Measurements from ENCODE around the gene ITPR2. TPM values are rescaled to one million over a fixed set of nuclear protein-coding genes. Genes with fewer than 3 reads are reported as not detected.

ITPR2 gene
- total RNA-seq, 2 experiments from 2014 or later: 40.3 to 40.5 TPM

- H3K9me3 Mint-ChIP-seq: no peaks in the 10 kb centered on the region
- CTCF ChIA-PET: interaction anchor here (0.6 kb wide), 1 partner anchor 864 kb away, joined by 3 read pairs; no protein-coding TSS in a partner anchor
These were observed 200.2 kb downstream of the ITPR2 start for GRCh38 chr12:26632756-26633155.

DNA sequence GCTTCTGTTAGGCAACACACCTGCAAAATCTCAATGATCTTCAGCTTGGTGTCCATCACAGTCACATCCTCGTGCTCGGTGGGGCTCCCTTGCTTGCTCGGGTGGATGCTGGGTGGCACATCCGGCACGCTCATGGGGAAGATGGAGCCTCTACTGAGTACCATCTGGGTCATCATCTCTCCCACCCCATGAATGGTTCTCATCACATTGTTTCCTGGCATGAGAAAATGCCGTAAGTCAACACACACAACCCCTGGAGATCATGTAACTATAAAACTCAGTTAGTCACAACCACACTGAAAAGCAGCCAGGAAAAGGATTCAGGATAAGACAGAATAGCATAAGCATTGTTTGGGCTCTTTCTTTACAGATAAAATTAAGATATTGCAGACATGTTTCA is 201.1 kb downstream of the ITPR2 start:
- H3K9me3 Mint-ChIP-seq: no peaks in the 10 kb centered on the region
- peaks cover 9% of the 10 kb centered on the region for H3K36me3 Mint-ChIP-seq (ENCODE audit: low read depth)
- ChIA-PET CTCF (no interaction called here), POLR2A (no interaction called here)
- DNase-seq: no peak
- no peak overlapping the region for H3K27ac Mint-ChIP-seq
- H3K4me1 Mint-ChIP-seq: peaks cover 6% of the 10 kb centered on the region
- no peak overlapping the region for H3K4me3 Mint-ChIP-seq
- H3K27me3 Mint-ChIP-seq: no peaks in the 10 kb centered on the region

More at GRCh38 chr12:26632756-26633155, 200.2 kb downstream of the ITPR2 start:
- no peaks in the 10 kb centered on the region for H3K4me1 Mint-ChIP-seq
- H3K36me3 Mint-ChIP-seq (ENCODE audit: low read depth): peaks cover 3% of the 10 kb centered on the region
- no peaks in the 10 kb centered on the region for H3K27me3 Mint-ChIP-seq
- no peak overlapping the region for H3K4me3 Mint-ChIP-seq
- no peak overlapping the region for H3K27ac Mint-ChIP-seq
- no peak for DNase-seq
- POLR2A ChIA-PET: no interaction called here

DNA sequence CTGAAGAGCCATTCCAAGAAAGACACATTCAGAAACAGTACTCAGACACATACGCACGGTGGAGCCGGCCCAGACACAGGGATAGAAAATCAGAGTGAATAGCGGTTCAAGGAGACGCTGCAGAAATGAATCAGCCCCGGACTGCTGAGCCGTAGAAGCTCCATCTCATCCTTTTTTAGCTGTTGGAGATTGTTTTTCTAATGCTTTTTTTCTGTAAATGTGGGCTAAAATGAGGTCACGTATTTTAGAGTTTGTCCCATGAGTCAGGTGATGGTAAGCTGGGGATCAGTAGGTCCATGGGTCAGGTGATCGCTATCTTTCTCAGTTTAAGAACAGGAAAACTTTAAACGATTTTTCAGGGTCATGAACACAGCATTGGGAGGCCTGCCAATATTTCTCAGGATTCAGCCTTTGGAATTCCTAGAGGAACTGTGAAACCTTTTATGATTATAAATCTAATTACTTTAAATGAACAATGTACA is 202.4 kb downstream of the ITPR2 start:
- no peak overlapping the region for H3K27ac Mint-ChIP-seq
- no peak for DNase-seq
- no peaks in the 10 kb centered on the region for H3K9me3 Mint-ChIP-seq
- ChIA-PET POLR2A (no interaction called here), CTCF (interaction anchor here (0.6 kb wide), 1 partner anchor 303 kb away, joined by 3 read pairs; no protein-coding TSS in a partner anchor)
- H3K4me1 Mint-ChIP-seq: peaks cover 15% of the 10 kb centered on the region
- H3K4me3 Mint-ChIP-seq: no peak overlapping the region
- peaks cover 19% of the 10 kb centered on the region for H3K36me3 Mint-ChIP-seq (ENCODE audit: low read depth)
- H3K27me3 Mint-ChIP-seq: no peaks in the 10 kb centered on the region

DNA sequence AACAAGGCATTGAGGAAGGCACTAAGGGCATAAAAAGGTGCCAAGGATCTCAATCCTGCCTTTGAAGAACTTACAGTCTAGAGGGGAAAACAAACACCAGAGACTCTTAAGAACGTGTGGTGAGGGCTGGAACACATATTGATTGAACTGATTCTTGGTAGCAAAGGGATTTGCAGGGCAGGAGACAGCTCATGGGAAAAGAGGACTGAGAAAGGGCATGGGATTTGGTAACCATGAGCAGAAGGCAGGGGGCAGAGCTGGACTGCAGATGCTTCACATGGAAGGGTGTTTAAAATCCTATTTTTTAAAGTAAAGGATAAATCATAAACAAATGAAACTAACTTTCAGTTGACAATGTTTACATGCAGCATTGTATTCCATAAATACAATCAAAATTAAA is 203.1 kb downstream of the ITPR2 start:
- ChIA-PET POLR2A (no interaction called here), CTCF (interaction anchor here (0.6 kb wide), 1 partner anchor 564 kb away, joined by 4 read pairs; no protein-coding TSS in a partner anchor)
- no peak overlapping the region for H3K4me3 Mint-ChIP-seq
- H3K36me3 Mint-ChIP-seq (ENCODE audit: low read depth): peaks cover 22% of the 10 kb centered on the region
- H3K9me3 Mint-ChIP-seq: no peaks in the 10 kb centered on the region
- peaks cover 15% of the 10 kb centered on the region for H3K4me1 Mint-ChIP-seq
- H3K27ac Mint-ChIP-seq: no peak overlapping the region
- DNase-seq: no peak
- no peaks in the 10 kb centered on the region for H3K27me3 Mint-ChIP-seq

- Mint-ChIP-seq H3K9me3 (no peaks in the 10 kb centered on the region), H3K27me3 (no peaks in the 10 kb centered on the region), H3K4me3 (no peak overlapping the region), H3K36me3 (ENCODE audit: low read depth) (peaks cover 24% of the 10 kb centered on the region), H3K27ac (no peak overlapping the region), H3K4me1 (peaks cover 15% of the 10 kb centered on the region)
- ChIA-PET CTCF (interaction anchor here (0.6 kb wide), 1 partner anchor 122 kb away, joined by 3 read pairs; no protein-coding TSS in a partner anchor), POLR2A (no interaction called here)
- no peak for DNase-seq
These were observed 204.8 kb downstream of the ITPR2 start for GRCh38 chr12:26628234-26628633.

DNA sequence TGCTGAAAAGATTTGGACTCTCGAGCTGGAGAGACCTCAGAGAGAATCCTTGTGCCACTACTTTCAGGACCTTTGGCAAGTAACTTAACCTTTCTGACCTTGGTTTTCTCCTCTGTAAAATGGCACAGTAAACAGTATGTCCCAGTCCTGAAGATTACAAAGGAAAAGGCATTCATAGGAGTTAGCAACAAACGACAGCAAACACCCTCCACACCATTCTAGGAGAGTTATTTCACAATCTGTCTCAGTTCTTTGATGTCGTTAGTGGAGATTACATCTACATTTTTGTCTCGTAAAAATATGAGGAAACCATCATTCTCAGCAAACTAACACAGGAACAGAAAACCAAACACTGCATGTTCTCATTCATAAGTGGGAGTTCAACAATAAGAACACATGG is 205.7 kb downstream of the ITPR2 start:
- H3K4me3 Mint-ChIP-seq: no peak overlapping the region
- no peaks in the 10 kb centered on the region for H3K27me3 Mint-ChIP-seq
- peaks cover 26% of the 10 kb centered on the region for H3K36me3 Mint-ChIP-seq (ENCODE audit: low read depth)
- DNase-seq: no peak
- ChIA-PET POLR2A (no interaction called here), CTCF (no interaction called here)
- H3K9me3 Mint-ChIP-seq: no peaks in the 10 kb centered on the region
- H3K27ac Mint-ChIP-seq: no peak overlapping the region
- H3K4me1 Mint-ChIP-seq: peaks cover 15% of the 10 kb centered on the region

- Mint-ChIP-seq H3K9me3 (no peaks in the 10 kb centered on the region), H3K27me3 (no peaks in the 10 kb centered on the region), H3K27ac (no peak overlapping the region), H3K36me3 (ENCODE audit: low read depth) (peaks cover 38% of the 10 kb centered on the region), H3K4me1 (peaks cover 15% of the 10 kb centered on the region), H3K4me3 (no peak overlapping the region)
- DNase-seq: no peak
- ChIA-PET POLR2A (no interaction called here), CTCF (no interaction called here)
These were observed 209.9 kb downstream of the ITPR2 start for GRCh38 chr12:26623136-26623535.

DNA sequence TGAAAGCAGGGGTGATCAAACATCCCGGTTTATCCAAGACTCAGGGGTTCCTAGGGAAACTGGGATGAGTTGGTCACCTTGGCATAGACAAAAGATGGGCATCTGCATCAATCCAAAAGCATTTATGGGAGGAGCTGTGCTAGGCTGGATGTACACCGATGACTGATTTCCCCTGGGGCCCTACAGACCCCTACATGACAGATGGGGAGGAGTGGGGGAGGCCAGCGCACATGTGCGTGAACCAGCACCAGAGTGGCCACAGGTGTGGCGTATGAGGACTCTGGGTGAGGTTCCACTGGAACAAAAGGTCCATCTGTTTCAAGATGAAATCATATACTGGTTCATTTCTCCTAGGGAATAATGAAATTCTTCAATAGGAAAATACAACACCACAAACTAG is 210.4 kb downstream of the ITPR2 start:
- ChIA-PET CTCF (no interaction called here), POLR2A (no interaction called here)
- no peak for DNase-seq
- H3K4me1 Mint-ChIP-seq: peaks cover 15% of the 10 kb centered on the region
- peaks cover 38% of the 10 kb centered on the region for H3K36me3 Mint-ChIP-seq (ENCODE audit: low read depth)
- no peaks in the 10 kb centered on the region for H3K27me3 Mint-ChIP-seq
- no peak overlapping the region for H3K27ac Mint-ChIP-seq
- no peaks in the 10 kb centered on the region for H3K9me3 Mint-ChIP-seq
- no peak overlapping the region for H3K4me3 Mint-ChIP-seq

DNA sequence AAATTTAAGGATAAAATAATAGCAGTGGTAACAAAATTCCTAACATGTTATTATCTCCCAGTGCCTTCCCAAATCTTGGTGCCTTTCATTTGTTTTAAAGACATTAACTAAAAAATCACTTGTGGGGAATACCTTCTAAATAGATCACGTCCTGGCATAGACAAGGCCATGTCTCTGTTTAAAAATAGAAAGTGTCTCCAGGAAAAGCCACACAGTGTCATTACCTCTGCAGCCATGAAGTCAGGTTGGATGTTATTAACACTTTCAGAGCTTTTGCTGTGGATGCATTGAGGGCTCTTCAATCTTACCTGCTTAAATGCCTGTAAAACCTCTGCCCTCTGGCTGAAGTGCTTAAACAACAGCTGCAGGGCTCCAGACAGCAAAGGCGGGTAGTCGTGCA is 211.1 kb downstream of the ITPR2 start:
- ChIA-PET CTCF (interaction anchor here (0.5 kb wide), 1 partner anchor 621 kb away, joined by 6 read pairs; no protein-coding TSS in a partner anchor), POLR2A (no interaction called here)
- Mint-ChIP-seq H3K27me3 (no peaks in the 10 kb centered on the region), H3K9me3 (no peaks in the 10 kb centered on the region), H3K4me3 (no peak overlapping the region), H3K36me3 (ENCODE audit: low read depth) (peaks cover 32% of the 10 kb centered on the region), H3K4me1 (peaks cover 9% of the 10 kb centered on the region), H3K27ac (no peak overlapping the region)
- DNase-seq: no peak

DNA sequence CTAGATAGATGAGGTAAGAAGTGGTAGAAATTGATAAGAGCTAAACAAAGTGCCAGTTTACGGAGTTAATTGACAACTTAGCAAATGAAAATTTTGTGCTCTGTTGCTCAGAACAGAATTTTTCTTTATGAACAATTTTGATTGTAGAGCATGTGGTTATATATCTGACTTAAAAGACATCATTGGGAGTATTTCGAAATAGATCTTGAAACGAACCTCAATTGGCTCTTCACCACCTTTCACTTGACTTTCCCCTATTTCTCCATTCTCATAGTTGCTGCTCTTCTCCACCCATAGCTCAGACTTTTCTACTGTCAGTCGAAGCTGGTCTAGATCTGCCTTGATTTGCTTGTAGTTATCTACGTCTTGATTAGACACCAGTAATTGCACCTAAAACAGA is 212.1 kb downstream of the ITPR2 start:
- Mint-ChIP-seq H3K27ac (no peak overlapping the region), H3K4me1 (peaks cover 2% of the 10 kb centered on the region), H3K36me3 (ENCODE audit: low read depth) (peaks cover 24% of the 10 kb centered on the region), H3K9me3 (no peaks in the 10 kb centered on the region), H3K4me3 (no peak overlapping the region), H3K27me3 (no peaks in the 10 kb centered on the region)
- CTCF ChIA-PET: no interaction called here
- POLR2A ChIA-PET: no interaction called here
- DNase-seq: no peak

DNA sequence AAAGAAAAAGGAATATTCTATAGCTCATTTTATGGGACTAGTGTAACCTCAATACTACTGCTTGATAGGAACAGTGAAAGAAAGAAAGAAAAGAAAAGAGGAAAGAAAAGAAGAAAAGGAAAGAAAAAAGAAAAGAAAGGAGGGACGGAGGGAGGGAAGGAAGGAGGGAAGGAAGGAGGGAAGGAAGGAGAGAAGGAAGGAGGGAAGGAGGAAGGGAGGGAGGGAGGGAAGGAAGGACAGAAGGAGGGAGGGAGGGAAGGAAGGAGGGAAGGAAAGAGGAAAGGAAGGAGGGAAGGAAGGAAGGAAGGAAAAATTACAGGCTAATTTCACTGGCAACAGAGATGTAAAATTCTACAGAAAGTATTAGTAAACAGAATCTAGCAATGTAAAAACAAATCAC is 215.5 kb downstream of the ITPR2 start:
- CTCF ChIA-PET: interaction anchor here (0.6 kb wide), 1 partner anchor 31 kb away, joined by 4 read pairs; no protein-coding TSS in a partner anchor
- H3K4me1 Mint-ChIP-seq: no peaks in the 10 kb centered on the region
- POLR2A ChIA-PET: no interaction called here
- H3K4me3 Mint-ChIP-seq: no peak overlapping the region
- H3K36me3 Mint-ChIP-seq (ENCODE audit: low read depth): peaks cover 15% of the 10 kb centered on the region
- no peak for DNase-seq
- H3K9me3 Mint-ChIP-seq: no peaks in the 10 kb centered on the region
- H3K27ac Mint-ChIP-seq: no peak overlapping the region
- H3K27me3 Mint-ChIP-seq: no peaks in the 10 kb centered on the region

DNA sequence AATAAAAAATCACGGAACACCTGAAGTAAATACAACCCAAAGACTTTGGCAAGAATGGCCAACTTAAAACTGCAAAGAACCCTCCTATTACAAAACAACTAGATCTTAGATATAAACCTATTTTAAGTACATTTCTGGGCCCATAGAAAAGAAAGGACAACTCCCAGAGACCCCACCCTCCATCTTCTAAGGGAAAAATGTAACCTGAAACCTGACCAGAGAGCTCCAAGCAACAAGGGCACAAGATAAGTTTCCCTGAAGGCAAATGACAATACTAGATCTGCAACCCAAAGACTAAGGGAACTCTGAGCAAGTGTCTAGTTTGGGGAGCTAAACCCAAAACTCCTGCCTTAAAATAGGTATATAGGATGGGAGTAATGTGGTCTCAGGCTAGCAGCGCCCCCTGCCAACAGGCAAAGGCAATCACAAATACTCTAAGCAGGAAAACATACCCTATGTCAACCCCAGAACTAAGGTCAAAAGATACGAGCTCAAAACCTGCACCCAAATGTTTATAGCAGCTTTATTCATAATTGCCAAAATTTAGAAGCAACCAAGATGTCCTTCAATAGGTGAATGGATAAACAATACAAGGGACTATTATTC is 218.9 kb downstream of the ITPR2 start:
- H3K9me3 Mint-ChIP-seq: no peaks in the 10 kb centered on the region
- DNase-seq: peak; percentile 17
- H3K27me3 Mint-ChIP-seq: no peaks in the 10 kb centered on the region

GRCh38 chr12:26612203-26612602 is 220.8 kb downstream of the ITPR2 start:
- no peak overlapping the region for H3K4me3 Mint-ChIP-seq
- H3K36me3 Mint-ChIP-seq (ENCODE audit: low read depth): no peaks in the 10 kb centered on the region
- DNase-seq: no peak
- CTCF ChIA-PET: interaction anchor here (1.1 kb wide), 1 partner anchor 230 kb away, joined by 3 read pairs; no protein-coding TSS in a partner anchor
- no peaks in the 10 kb centered on the region for H3K9me3 Mint-ChIP-seq
- no peak overlapping the region for H3K27ac Mint-ChIP-seq
- no peaks in the 10 kb centered on the region for H3K4me1 Mint-ChIP-seq
- H3K27me3 Mint-ChIP-seq: no peaks in the 10 kb centered on the region
- POLR2A ChIA-PET: no interaction called here

More for the DNA sequence above, 218.9 kb downstream of the ITPR2 start:
- Mint-ChIP-seq H3K4me3 (no peak overlapping the region), H3K4me1 (no peaks in the 10 kb centered on the region), H3K27ac (no peak overlapping the region), H3K36me3 (ENCODE audit: low read depth) (peaks cover under 1% of the 10 kb centered on the region)
- ChIA-PET POLR2A (no interaction called here), CTCF (interaction anchor here (1.5 kb wide), 1 partner anchor 38 kb away, joined by 3 read pairs; no protein-coding TSS in a partner anchor)

GRCh38 chr12:26611598-26611997 is 221.4 kb downstream of the ITPR2 start:
- no peak overlapping the region for H3K4me3 Mint-ChIP-seq
- ChIA-PET POLR2A (no interaction called here), CTCF (no interaction called here)

More at GRCh38 chr12:26611598-26611997, 221.4 kb downstream of the ITPR2 start:
- Mint-ChIP-seq H3K36me3 (ENCODE audit: low read depth) (no peaks in the 10 kb centered on the region), H3K27ac (no peak overlapping the region), H3K27me3 (no peaks in the 10 kb centered on the region), H3K4me1 (no peaks in the 10 kb centered on the region), H3K9me3 (no peaks in the 10 kb centered on the region)
- no peak for DNase-seq

Measured in activated CD4-positive, alpha-beta T cell treated with anti-CD3 and anti-CD28 coated beads, Interleukin-2, amount 10 ng/mL, durations not matched to agents 7 days and 5 days (primary cell).